Activated CD8-positive, alpha-beta T cell treated with anti-CD3 and anti-CD28 coated beads for 36 hours (primary cell): ENCODE data around the gene TSSK2. TPM values are rescaled to one million over a fixed set of nuclear protein-coding genes. Genes with fewer than 3 reads are reported as not detected.

ENCODE experiments used
- ATAC-seq: fragments of 200-7000 bp; cut with Tn5 transposase; one replicate; pipeline ENCODE4 v1.10.0; 2021; ENCODE audit warnings: mild to moderate bottlenecking, moderate library complexity
- CTCF ChIA-PET: fragments of 350-600 bp; sonication (Branson Sonifier 250); formaldehyde crosslinking; loops from one replicate; lab custom pipeline; 2021; ENCODE audit warnings: antibody characterized with exemption; lab: Charles Lee
- POLR2A ChIA-PET: fragments of 350-600 bp; sonication (Branson Sonifier 250); formaldehyde crosslinking; loops from one replicate; lab custom pipeline; 2021; ENCODE audit warnings: antibody characterized with exemption; lab: Charles Lee
- DNase-seq: peaks from one replicate; pipeline ENCODE4 v3.0.0-alpha.2; 2020
- H3K27ac Mint-ChIP-seq: one replicate; pipeline ENCODE4 v1.8.0; 2021; ENCODE audit warnings: mild to moderate bottlenecking, mixed read lengths
- H3K27me3 Mint-ChIP-seq: one replicate; pipeline ENCODE4 v1.8.0; 2021; ENCODE audit warnings: mixed read lengths
- H3K36me3 Mint-ChIP-seq: one replicate; pipeline ENCODE4 v1.8.0; 2021; ENCODE audit warnings: low read depth, mixed read lengths
- H3K4me1 Mint-ChIP-seq: one replicate; pipeline ENCODE4 v1.8.0; 2021; ENCODE audit warnings: low read depth, mixed read lengths
- H3K4me3 Mint-ChIP-seq: one replicate; pipeline ENCODE4 v1.8.0; 2021; ENCODE audit warnings: mild to moderate bottlenecking, moderate library complexity, mixed read lengths
- H3K9me3 Mint-ChIP-seq: one replicate; pipeline ENCODE4 v1.8.0; 2021; ENCODE audit warnings: mixed read lengths
- intact Hi-C: fragments of 100-400 bp; cut with micrococcal nuclease; formaldehyde crosslinking; loops from one replicate; pipeline ENCODE4 v1.10.0; 2022
- total RNA-seq, 2 experiments: library from RNA; stranded (reverse); gene quantifications; one replicate each; pipeline ENCODE4 v1.2.3, GENCODE V29; 2021
- TF ChIP-seq, protein P1 (sequence below): fragments of 200-600 bp; IDR thresholded peaks from one replicate; pipeline ENCODE4 v1.8.0; 2022; ENCODE audit warnings: antibody characterized with exemption, mild to moderate bottlenecking

Gene TSSK2
- total RNA-seq, 2 experiments from 2014 or later, result not detected

DNA sequence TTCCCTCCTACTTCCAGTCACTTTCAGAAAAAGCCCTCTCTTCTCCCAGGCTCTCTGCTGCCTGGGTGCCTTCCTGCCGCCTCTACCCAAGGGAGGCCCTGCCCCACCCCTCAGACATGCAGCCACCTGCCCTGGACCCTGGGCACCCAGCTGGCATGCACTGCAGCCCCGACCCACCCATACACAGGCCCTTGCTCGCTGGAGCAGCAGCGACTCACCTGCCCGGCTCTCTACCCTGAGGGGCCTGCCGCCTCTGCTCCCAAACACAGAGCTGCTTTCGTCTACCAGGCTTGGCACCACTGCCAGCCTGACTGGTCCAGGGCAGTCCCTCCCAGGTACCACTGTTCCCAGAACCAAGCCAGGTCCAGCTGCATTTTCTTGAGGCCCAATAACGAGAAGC, 1.2 kb upstream of the TSSK2 start:
- CTCF ChIA-PET, result no interaction called here
- intact Hi-C loops, result no loop called here
- H3K36me3 Mint-ChIP-seq, result peaks cover 9% of the 10 kb centered on the region

DNA sequence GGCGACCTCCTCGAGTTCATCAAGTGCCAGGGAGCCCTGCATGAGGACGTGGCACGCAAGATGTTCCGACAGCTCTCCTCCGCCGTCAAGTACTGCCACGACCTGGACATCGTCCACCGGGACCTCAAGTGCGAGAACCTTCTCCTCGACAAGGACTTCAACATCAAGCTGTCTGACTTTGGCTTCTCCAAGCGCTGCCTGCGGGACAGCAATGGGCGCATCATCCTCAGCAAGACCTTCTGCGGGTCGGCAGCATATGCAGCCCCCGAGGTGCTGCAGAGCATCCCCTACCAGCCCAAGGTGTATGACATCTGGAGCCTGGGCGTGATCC, 542 bp downstream of the TSSK2 start:
- ATAC-seq (no peak), DNase-seq (no peak)
- H3K4me1 Mint-ChIP-seq, result no peaks in the 10 kb centered on the region
- H3K4me3 Mint-ChIP-seq, result no peak overlapping the region
- ChIA-PET CTCF (interaction anchor here (1.1 kb wide), 1 partner anchor 12 kb away, joined by 3 read pairs; no protein-coding TSS in a partner anchor), POLR2A (no interaction called here)
- no peak overlapping the region for H3K27ac Mint-ChIP-seq
- intact Hi-C loops, result no loop called here
- TF ChIP-seq, protein P1, sequence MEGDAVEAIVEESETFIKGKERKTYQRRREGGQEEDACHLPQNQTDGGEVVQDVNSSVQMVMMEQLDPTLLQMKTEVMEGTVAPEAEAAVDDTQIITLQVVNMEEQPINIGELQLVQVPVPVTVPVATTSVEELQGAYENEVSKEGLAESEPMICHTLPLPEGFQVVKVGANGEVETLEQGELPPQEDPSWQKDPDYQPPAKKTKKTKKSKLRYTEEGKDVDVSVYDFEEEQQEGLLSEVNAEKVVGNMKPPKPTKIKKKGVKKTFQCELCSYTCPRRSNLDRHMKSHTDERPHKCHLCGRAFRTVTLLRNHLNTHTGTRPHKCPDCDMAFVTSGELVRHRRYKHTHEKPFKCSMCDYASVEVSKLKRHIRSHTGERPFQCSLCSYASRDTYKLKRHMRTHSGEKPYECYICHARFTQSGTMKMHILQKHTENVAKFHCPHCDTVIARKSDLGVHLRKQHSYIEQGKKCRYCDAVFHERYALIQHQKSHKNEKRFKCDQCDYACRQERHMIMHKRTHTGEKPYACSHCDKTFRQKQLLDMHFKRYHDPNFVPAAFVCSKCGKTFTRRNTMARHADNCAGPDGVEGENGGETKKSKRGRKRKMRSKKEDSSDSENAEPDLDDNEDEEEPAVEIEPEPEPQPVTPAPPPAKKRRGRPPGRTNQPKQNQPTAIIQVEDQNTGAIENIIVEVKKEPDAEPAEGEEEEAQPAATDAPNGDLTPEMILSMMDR, result no peak
- no peaks in the 10 kb centered on the region for H3K9me3 Mint-ChIP-seq
- H3K36me3 Mint-ChIP-seq, result peaks cover 15% of the 10 kb centered on the region
- no peaks in the 10 kb centered on the region for H3K27me3 Mint-ChIP-seq

More for the DNA sequence above, 1.2 kb upstream of the TSSK2 start:
- TF ChIP-seq, protein P1, result no peak
- DNase-seq (no peak), ATAC-seq (no peak)
- POLR2A ChIA-PET, result interaction anchor here (1.0 kb wide), 1 partner anchor 12 kb away, joined by 3 read pairs; no protein-coding TSS in a partner anchor
- Mint-ChIP-seq H3K4me3 (no peak overlapping the region), H3K27me3 (no peaks in the 10 kb centered on the region), H3K4me1 (no peaks in the 10 kb centered on the region), H3K9me3 (no peaks in the 10 kb centered on the region), H3K27ac (no peak overlapping the region)

DNA sequence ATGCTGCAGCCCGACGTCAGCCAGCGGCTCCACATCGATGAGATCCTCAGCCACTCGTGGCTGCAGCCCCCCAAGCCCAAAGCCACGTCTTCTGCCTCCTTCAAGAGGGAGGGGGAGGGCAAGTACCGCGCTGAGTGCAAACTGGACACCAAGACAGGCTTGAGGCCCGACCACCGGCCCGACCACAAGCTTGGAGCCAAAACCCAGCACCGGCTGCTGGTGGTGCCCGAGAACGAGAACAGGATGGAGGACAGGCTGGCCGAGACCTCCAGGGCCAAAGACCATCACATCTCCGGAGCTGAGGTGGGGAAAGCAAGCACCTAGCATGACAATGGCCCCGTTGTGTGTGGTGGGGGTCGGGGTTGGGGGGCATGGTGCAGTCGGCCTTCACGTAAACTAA, 1.0 kb downstream of the TSSK2 start:
- Mint-ChIP-seq H3K4me1 (no peaks in the 10 kb centered on the region), H3K4me3 (no peak overlapping the region), H3K9me3 (no peaks in the 10 kb centered on the region), H3K27me3 (no peaks in the 10 kb centered on the region), H3K36me3 (peaks cover 20% of the 10 kb centered on the region), H3K27ac (no peak overlapping the region)
- ChIA-PET POLR2A (interaction anchor here (0.6 to 2.0 kb wide), 3 partner anchors 10 to 351 kb away, joined by 3 to 8 read pairs (median 3); partner anchors contain the start of gene DGCR2), CTCF (interaction anchor here (1.1 kb wide), 1 partner anchor 12 kb away, joined by 3 read pairs; no protein-coding TSS in a partner anchor)
- DNase-seq (no peak), ATAC-seq (no peak)
- intact Hi-C loops, result no loop called here
- TF ChIP-seq, protein P1, result no peak

- intact Hi-C loops, result no loop called here
- ATAC-seq (no peak), DNase-seq (no peak)
- Mint-ChIP-seq H3K27ac (no peak overlapping the region), H3K36me3 (peaks cover 26% of the 10 kb centered on the region), H3K9me3 (no peaks in the 10 kb centered on the region), H3K4me3 (no peak overlapping the region), H3K4me1 (no peaks in the 10 kb centered on the region), H3K27me3 (no peaks in the 10 kb centered on the region)
- POLR2A ChIA-PET, result interaction anchor here (0.6 to 2.0 kb wide), 4 partner anchors 10 to 350 kb away, joined by 3 to 8 read pairs (median 4); partner anchors contain the start of genes DGCR2 and ESS2
- CTCF ChIA-PET, result no interaction called here
- TF ChIP-seq, protein P1, result no peak
These were observed 1.7 kb downstream of the TSSK2 start for GRCh38 chr22:19132693-19133400.

DNA sequence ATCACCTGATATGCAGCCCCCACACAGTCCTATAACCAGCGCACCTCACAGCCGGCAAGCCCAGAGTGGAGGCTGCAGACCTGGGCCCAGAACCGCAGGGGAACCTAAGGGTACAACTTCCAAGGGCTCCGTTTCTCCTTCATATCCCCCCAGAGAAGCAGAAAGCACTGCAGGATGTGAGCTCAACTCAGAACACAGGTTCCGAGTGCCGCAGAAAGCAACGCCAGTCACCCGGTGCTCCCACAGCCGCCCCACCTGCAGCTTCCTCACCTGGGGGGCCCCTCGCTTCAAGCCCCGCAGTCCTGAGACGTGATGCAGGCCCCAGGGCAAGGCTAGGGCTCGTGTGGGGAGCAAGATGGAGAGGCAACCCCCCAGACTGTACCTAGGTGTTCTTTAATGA, 2.5 kb downstream of the TSSK2 start:
- TF ChIP-seq, protein P1, result no peak
- ChIA-PET POLR2A (interaction anchor here (1.0 to 2.0 kb wide), 2 partner anchors 10 to 13 kb away, joined by 4 to 8 read pairs; partner anchors contain the start of gene ESS2), CTCF (interaction anchor here (0.7 kb wide), 1 partner anchor 11 kb away, joined by 3 read pairs; the partner anchor contains the start of gene ESS2)
- H3K4me1 Mint-ChIP-seq, result no peaks in the 10 kb centered on the region
- no peaks in the 10 kb centered on the region for H3K9me3 Mint-ChIP-seq
- no peak overlapping the region for H3K27ac Mint-ChIP-seq
- no peak for ATAC-seq
- intact Hi-C loops, result no loop called here
- no peak overlapping the region for H3K4me3 Mint-ChIP-seq
- H3K27me3 Mint-ChIP-seq, result no peaks in the 10 kb centered on the region
- H3K36me3 Mint-ChIP-seq, result peaks cover 26% of the 10 kb centered on the region
- DNase-seq, result no peak
